ENCODE results near the gene SLC7A5.

DNA sequence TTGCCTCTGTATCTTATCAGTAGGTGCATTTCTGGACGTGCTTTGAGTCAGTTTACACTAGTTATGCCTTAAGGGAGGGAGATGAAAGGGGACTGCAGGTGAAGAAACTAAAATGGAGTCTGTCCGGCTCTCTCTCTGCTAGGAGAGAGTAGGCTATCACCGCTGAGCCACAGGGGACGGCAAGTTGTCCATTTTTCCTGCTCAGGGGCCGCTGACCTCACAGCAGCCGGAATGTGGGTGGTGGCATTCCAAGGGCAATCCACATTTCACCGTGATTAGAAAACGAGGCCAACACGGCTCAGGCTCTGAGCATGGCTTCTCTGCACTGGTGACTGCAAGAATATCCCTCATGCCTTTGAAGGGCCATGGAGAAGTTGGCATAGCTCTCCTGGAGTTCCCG, 84.5 kb downstream of the SLC7A5 start:
- TF ChIP-seq, protein P1, sequence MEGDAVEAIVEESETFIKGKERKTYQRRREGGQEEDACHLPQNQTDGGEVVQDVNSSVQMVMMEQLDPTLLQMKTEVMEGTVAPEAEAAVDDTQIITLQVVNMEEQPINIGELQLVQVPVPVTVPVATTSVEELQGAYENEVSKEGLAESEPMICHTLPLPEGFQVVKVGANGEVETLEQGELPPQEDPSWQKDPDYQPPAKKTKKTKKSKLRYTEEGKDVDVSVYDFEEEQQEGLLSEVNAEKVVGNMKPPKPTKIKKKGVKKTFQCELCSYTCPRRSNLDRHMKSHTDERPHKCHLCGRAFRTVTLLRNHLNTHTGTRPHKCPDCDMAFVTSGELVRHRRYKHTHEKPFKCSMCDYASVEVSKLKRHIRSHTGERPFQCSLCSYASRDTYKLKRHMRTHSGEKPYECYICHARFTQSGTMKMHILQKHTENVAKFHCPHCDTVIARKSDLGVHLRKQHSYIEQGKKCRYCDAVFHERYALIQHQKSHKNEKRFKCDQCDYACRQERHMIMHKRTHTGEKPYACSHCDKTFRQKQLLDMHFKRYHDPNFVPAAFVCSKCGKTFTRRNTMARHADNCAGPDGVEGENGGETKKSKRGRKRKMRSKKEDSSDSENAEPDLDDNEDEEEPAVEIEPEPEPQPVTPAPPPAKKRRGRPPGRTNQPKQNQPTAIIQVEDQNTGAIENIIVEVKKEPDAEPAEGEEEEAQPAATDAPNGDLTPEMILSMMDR (IDR thresholded peaks at IDR 0.05): no peak
- no peak for TF ChIP-seq POLR2AphosphoS5 (IDR thresholded peaks at IDR 0.05; ENCODE audit: insufficient read depth in 1 of 2, low read depth in 1 of 2)
